B cell (primary cell): Measurements from ENCODE around the gene NBL1.

Experiments used
- CTCF ChIP-seq: fragments of 200-600 bp; IDR thresholded peaks from one replicate; pipeline ENCODE4 v1.8.0; 2022; ENCODE audit warnings: antibody characterized with exemption, mild to moderate bottlenecking
- EZH2 ChIP-seq: IDR thresholded peaks from 2 replicates; pipeline ENCODE4 v1.6.1; 2012; ENCODE audit warnings: borderline replicate concordance, low read depth, mild to moderate bottlenecking, moderate library complexity, low read length; ENCODE audit not compliant: insufficient read depth, poor library complexity, severe bottlenecking

DNA sequence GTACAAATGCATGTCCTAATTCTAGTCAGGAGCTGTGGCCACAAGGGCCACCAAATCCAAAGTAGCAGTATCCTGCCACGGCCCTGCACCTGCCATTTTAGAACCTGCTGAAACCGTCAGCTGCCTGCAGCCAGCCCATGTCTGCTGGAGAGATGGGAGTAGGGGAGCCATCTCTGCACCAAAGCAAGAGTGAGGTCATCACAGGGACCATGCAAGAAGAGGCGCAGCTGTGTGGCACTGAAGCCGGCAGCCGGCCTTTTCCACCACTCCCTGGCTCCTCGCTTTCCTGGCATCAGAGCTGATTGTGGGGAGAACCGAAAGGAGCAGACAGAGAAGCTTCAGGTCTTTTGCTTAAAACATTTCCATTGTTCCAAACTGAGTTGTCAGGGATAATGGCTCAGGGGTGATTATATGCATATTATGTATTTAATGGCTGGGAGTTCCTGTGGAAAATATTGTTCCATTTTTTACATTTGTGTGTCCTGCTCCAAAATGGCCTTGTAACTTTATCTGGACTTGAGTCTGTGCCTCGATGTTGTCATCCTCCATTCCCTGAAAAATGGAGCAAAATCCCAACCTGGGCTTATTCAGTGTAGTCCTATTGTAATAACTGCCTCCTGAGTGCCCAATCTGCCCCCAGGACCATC, 18.7 kb upstream of the NBL1 start:
- TF ChIP-seq CTCF (no peak), EZH2 (no peak)
